B cell (primary cell): ENCODE data around the gene PLS1. TPM values are rescaled to one million over a fixed set of nuclear protein-coding genes. Genes with fewer than 3 reads are reported as not detected.

Experiments used
- ATAC-seq: fragments of 200-7000 bp; cut with Tn5 transposase; one replicate; pipeline ENCODE4 v1.10.0; 2021; ENCODE audit warnings: low read depth, mild to moderate bottlenecking, moderate number of reproducible peaks, moderate library complexity
- CTCF ChIA-PET: fragments of 350-600 bp; sonication (Branson Sonifier 250); formaldehyde crosslinking; loops from one replicate; lab custom pipeline; 2021; ENCODE audit warnings: antibody characterized with exemption, inconsistent platforms; lab: Charles Lee
- POLR2A ChIA-PET: fragments of 350-600 bp; sonication (Branson Sonifier 250); formaldehyde crosslinking; loops from one replicate; lab custom pipeline; 2021; ENCODE audit warnings: antibody characterized with exemption; lab: Charles Lee
- DNase-seq: peaks from one replicate; pipeline ENCODE4 v3.0.0; 2013
- H2AFZ ChIP-seq: 2 replicates; pipeline ENCODE4 v1.6.1; 2012; ENCODE audit warnings: mild to moderate bottlenecking, low read depth, low read length; ENCODE audit not compliant: insufficient read depth, poor library complexity, severe bottlenecking
- H3K27ac ChIP-seq, 2 donors: 1 replicate in 1 of 2; 2 replicates in 1 of 2; pipeline ENCODE4 v1.5.1; 2012 to 2013; ENCODE audit warnings: low read length in 2 of 2, mild to moderate bottlenecking in 2 of 2, moderate library complexity in 1 of 2
- H3K27me3 ChIP-seq, 4 experiments: fragments of 200-600 bp in 1 of 4; sonication (generic) in 1 of 4; replicated peaks in 1 of 4; 1 replicate in 2 of 4; 2 replicates in 2 of 4; pipeline versions ENCODE4 v1.6.1 to v1.7.0; 2013 to 2016; ENCODE audit warnings: low read length in 3 of 4, mild to moderate bottlenecking in 2 of 4, mixed read lengths in 1 of 4, moderate library complexity in 1 of 4; ENCODE audit not compliant: insufficient read depth in 4 of 4, control insufficient read depth in 3 of 4; ENCODE audit errors: control extremely low read depth in 1 of 4
- H3K36me3 ChIP-seq, 2 experiments: replicated peaks in 1 of 2; 1 replicate in 1 of 2; 2 replicates in 1 of 2; pipeline versions ENCODE4 v1.6.1 to v1.7.1; 2013; ENCODE audit warnings: low read length in 1 of 2; ENCODE audit not compliant: insufficient read depth in 2 of 2, control insufficient read depth in 1 of 2; ENCODE audit errors: control extremely low read depth in 1 of 2, extremely low read depth in 1 of 2
- H3K4me1 ChIP-seq, 2 donors: fragments of 200-600 bp in 1 of 2; sonication (generic) in 1 of 2; 1 replicate in 1 of 2; 2 replicates in 1 of 2; pipeline versions ENCODE4 v1.5.1 to v1.6.1; 2013 to 2017; ENCODE audit warnings: low read length in 2 of 2; ENCODE audit not compliant: control insufficient read depth in 2 of 2, insufficient read depth in 2 of 2
- H3K4me2 ChIP-seq: replicated peaks from 2 replicates; pipeline ENCODE3; 2012; ENCODE audit warnings: mild to moderate bottlenecking, low read depth, low read length; ENCODE audit not compliant: poor library complexity, severe bottlenecking
- H3K4me3 ChIP-seq, 5 experiments: fragments of 200-600 bp in 1 of 5; sonication (generic) in 1 of 5; 1 replicate in 3 of 5; 2 replicates in 2 of 5; pipeline versions ENCODE4 v1.5.1 to v1.7.0; 2011 to 2016; ENCODE audit warnings: low read length in 4 of 5, mild to moderate bottlenecking in 4 of 5, low read depth in 2 of 5, control low read depth in 1 of 5, moderate library complexity in 1 of 5; ENCODE audit not compliant: insufficient read depth in 1 of 5; ENCODE audit errors: control extremely low read depth in 1 of 5, extremely low read depth in 1 of 5
- H3K79me2 ChIP-seq: fragments of 200-600 bp; sonication (generic); one replicate; pipeline ENCODE4 v1.6.0; 2016; ENCODE audit warnings: low read length; ENCODE audit not compliant: control insufficient read depth, insufficient read depth
- H3K9ac ChIP-seq: fragments of 200-600 bp; sonication (generic); 2 replicates; pipeline ENCODE4 v1.6.1; 2017; ENCODE audit warnings: mild to moderate bottlenecking, low read length, moderate library complexity
- H3K9me3 ChIP-seq, 3 donors: one replicate each; pipeline versions ENCODE4 v1.6.1 to v1.7.1; 2013; ENCODE audit warnings: low read length in 2 of 3; ENCODE audit not compliant: control insufficient read depth in 2 of 3, insufficient read depth in 1 of 3; ENCODE audit errors: control extremely low read depth in 1 of 3
- H4K20me1 ChIP-seq: 2 replicates; pipeline ENCODE4 v1.6.0; 2012; ENCODE audit warnings: mild to moderate bottlenecking, low read length; ENCODE audit not compliant: insufficient read depth, control insufficient read depth, poor library complexity, severe bottlenecking
- H3K27ac Mint-ChIP-seq: one replicate; pipeline ENCODE4 v1.8.0; 2021; ENCODE audit warnings: mixed read lengths
- H3K27me3 Mint-ChIP-seq: one replicate; pipeline ENCODE4 v1.8.0; 2021; ENCODE audit warnings: mixed read lengths
- H3K4me1 Mint-ChIP-seq: one replicate; pipeline ENCODE4 v1.8.0; 2021; ENCODE audit warnings: mixed read lengths
- H3K4me3 Mint-ChIP-seq: one replicate; pipeline ENCODE4 v1.8.0; 2021; ENCODE audit warnings: mixed read lengths
- H3K9me3 Mint-ChIP-seq: one replicate; pipeline ENCODE4 v1.8.0; 2022; ENCODE audit warnings: mixed read lengths; ENCODE audit not compliant: insufficient read depth
- EZH2 ChIP-seq: IDR thresholded peaks from 2 replicates; pipeline ENCODE4 v1.6.1; 2012; ENCODE audit warnings: borderline replicate concordance, low read depth, mild to moderate bottlenecking, moderate library complexity, low read length; ENCODE audit not compliant: insufficient read depth, poor library complexity, severe bottlenecking
- WGBS: methylation state at CpG from one replicate; pipeline ENCODE4 v1.1.5; 2013; ENCODE audit warnings: missing lambda C conversion rate; ENCODE audit not compliant: insufficient coverage; 5-methylcytosine and 5-hydroxymethylcytosine counted together
- intact Hi-C: fragments of 100-400 bp; cut with micrococcal nuclease; formaldehyde crosslinking; loops from one replicate; pipeline ENCODE4 v1.10.0; 2022
- polyA plus RNA-seq: library from polyadenylated mRNA; depleted of rRNA; stranded (reverse); fragments of >200 nt; gene quantifications from 2 replicates; pipeline ENCODE4 v1.2.3, GENCODE V29; 2012
- total RNA-seq, 2 donors: library from RNA; stranded (reverse); fragments of 120-200 nt in 1 of 2; gene quantifications; 1 replicate in 1 of 2; 2 replicates in 1 of 2; pipeline versions ENCODE4 v1.2.3 to v1.2.4, GENCODE V29; 2013 to 2022
- TF ChIP-seq, protein P1 (sequence below): fragments of 200-600 bp; IDR thresholded peaks from one replicate; pipeline ENCODE4 v1.8.0; 2022; ENCODE audit warnings: antibody characterized with exemption, mild to moderate bottlenecking

Gene PLS1
- total and polyA plus RNA-seq, 2 donors (not counting 1 experiment from before 2014, with no cell fraction given) = 0.13 to 0.74 TPM

DNA sequence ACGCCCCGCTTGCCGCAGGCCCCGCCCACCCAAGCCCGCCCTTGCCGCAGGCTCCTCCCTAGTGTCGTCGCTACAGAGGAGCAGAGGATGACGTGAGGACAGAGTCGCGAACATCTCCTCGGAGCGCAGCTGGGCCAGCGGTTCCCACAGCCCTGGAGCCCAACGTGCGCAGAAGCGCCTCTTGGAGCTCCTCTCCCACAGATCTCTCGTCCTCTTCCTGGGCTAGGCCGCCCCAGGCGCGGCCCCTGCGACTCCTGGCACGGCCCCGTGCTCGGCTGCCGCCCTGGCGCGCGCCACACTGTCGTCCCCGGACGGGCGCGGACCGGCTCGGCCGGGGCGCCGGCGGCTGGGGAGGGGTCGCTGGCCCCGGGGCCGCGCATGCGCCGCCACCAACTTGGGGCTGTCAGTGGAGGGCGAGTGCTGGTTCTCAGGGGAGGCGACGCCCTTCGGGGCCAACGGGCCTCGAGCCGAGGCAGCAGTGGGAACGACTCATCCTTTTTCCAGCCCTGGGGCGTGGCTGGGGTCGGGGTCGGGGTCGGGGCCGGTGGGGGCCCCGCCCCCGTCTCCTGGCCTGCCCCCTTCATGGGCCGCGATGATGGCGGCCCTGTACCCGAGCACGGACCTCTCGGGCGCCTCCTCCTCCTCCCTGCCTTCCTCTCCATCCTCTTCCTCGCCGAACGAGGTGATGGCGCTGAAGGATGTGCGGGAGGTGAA is 127.9 kb downstream of the PLS1 start, which contains the start of gene TRPC1:
TSS of gene TRPC1 (plus strand) at position 67 of the 714 bp plus-strand sequence. CDS start at position 593, 526 bp downstream.
- DNase-seq = peak; percentile 88
- intact Hi-C loops = loop anchor here (1.0 to 5.0 kb wide), 5 partner anchors 127 to 927 kb away; partner anchors contain the start of genes ATR, PLS1, U2SURP and XRN1
- Mint-ChIP-seq H3K4me1 (peaks cover 13% of the 10 kb centered on the region), H3K4me3 (peak within 1 kb of the TSS; percentile 92), H3K27me3 (peaks cover 33% of the 10 kb centered on the region), H3K9me3 (no peaks in the 10 kb centered on the region), H3K27ac (peak within 1 kb of the TSS; percentile 81)
- Histone ChIP-seq H3K27me3 (peaks cover 0 to 13% (median 10%) of the 10 kb centered on the region in 4 experiments), H3K36me3 (no peaks in the 10 kb centered on the region), H4K20me1 (no peaks in the 10 kb centered on the region), H3K4me1 (peaks cover 8 to 11% of the 10 kb centered on the region in 2 donors), H3K9ac (peak within 1 kb of the TSS; percentile 76), H3K4me3 (peak within 1 kb of the TSS; percentile 44 to 76 (median 65)), H2AFZ (peak within 1 kb of the TSS; percentile 86), H3K9me3 (peaks cover 0 to 7% (median 1%) of the 10 kb centered on the region in 3 donors), H3K27ac (peak within 1 kb of the TSS in 1 of 2 donors; percentile 41), H3K79me2 (no peaks in the 10 kb centered on the region), H3K4me2 (peak within 1 kb of the TSS; percentile 97)
- ChIA-PET POLR2A (interaction anchor here (0.7 to 1.0 kb wide), 2 partner anchors 15 to 276 kb away, joined by 3 read pairs; partner anchors contain the start of gene XRN1), CTCF (no interaction called here)
- WGBS = under 1% methylated on average over 58 of the region's 73 CpGs
- ATAC-seq = peak; percentile 93
- TF ChIP-seq, protein P1, sequence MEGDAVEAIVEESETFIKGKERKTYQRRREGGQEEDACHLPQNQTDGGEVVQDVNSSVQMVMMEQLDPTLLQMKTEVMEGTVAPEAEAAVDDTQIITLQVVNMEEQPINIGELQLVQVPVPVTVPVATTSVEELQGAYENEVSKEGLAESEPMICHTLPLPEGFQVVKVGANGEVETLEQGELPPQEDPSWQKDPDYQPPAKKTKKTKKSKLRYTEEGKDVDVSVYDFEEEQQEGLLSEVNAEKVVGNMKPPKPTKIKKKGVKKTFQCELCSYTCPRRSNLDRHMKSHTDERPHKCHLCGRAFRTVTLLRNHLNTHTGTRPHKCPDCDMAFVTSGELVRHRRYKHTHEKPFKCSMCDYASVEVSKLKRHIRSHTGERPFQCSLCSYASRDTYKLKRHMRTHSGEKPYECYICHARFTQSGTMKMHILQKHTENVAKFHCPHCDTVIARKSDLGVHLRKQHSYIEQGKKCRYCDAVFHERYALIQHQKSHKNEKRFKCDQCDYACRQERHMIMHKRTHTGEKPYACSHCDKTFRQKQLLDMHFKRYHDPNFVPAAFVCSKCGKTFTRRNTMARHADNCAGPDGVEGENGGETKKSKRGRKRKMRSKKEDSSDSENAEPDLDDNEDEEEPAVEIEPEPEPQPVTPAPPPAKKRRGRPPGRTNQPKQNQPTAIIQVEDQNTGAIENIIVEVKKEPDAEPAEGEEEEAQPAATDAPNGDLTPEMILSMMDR = no peak
- TF ChIP-seq EZH2 = no peak
